ENCODE data around the gene BCAS1.

DNA sequence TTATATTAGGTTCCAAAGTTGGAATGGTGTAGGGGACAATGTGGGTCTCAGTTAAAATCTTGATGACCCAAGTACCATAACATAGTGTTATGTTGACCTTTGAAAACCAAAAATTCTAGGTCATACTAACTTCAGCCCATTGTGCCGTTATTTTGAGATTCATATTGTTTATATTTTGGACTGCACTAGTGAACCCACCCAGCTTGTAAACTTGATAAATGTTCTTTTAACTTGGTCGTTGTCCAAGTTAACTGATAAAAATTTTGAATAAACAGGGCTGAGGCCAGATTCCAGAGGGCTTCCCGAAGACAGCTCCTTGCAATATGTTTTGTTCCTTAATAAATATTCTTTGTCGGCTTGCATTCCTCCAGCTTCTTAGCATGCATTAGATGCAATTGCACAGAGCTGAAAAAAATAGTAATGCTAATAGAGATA lies 90.3 kb downstream of the BCAS1 start:
- TF ChIP-seq, protein P1, sequence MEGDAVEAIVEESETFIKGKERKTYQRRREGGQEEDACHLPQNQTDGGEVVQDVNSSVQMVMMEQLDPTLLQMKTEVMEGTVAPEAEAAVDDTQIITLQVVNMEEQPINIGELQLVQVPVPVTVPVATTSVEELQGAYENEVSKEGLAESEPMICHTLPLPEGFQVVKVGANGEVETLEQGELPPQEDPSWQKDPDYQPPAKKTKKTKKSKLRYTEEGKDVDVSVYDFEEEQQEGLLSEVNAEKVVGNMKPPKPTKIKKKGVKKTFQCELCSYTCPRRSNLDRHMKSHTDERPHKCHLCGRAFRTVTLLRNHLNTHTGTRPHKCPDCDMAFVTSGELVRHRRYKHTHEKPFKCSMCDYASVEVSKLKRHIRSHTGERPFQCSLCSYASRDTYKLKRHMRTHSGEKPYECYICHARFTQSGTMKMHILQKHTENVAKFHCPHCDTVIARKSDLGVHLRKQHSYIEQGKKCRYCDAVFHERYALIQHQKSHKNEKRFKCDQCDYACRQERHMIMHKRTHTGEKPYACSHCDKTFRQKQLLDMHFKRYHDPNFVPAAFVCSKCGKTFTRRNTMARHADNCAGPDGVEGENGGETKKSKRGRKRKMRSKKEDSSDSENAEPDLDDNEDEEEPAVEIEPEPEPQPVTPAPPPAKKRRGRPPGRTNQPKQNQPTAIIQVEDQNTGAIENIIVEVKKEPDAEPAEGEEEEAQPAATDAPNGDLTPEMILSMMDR (IDR thresholded peaks at IDR 0.05 in 8 of 11, conservative IDR thresholded peaks at IDR 0.05 in 3 of 11): no peak
- no peak for TF ChIP-seq POLR2AphosphoS5 (IDR thresholded peaks at IDR 0.05)
